K562 (cell line): ENCODE results near the gene TMEM131. TPM values are rescaled to one million over a fixed set of nuclear protein-coding genes. Genes with fewer than 3 reads are reported as not detected.

ENCODE experiments used
- ADNP ChIP-seq: fragments of 200-800 bp; sonication (Bioruptor generic); IDR thresholded peaks from 2 replicates; pipeline ENCODE4 v1.6.1; 2016; ENCODE audit warnings: missing genetic modification characterization, missing compliant biosample characterization
- CHD1 ChIP-seq: fragments of 200-600 bp; sonication (generic); IDR thresholded peaks from one replicate; pipeline ENCODE4 v1.6.1; 2012; ENCODE audit warnings: mild to moderate bottlenecking, moderate library complexity, low read length, inconsistent platforms
- EHMT2 ChIP-seq: fragments of 450-650 bp; IDR thresholded peaks from 2 replicates; pipeline ENCODE4 v1.6.1; 2018; ENCODE audit warnings: antibody characterized with exemption
- FOSL1 ChIP-seq: fragments of 200-800 bp; sonication (Bioruptor generic); conservative IDR thresholded peaks from 2 replicates; pipeline ENCODE4 v1.6.1; 2016; ENCODE audit warnings: missing genetic modification characterization, missing compliant biosample characterization
- FOXJ3 ChIP-seq: sonication (generic); formaldehyde crosslinking; IDR thresholded peaks from 2 replicates; pipeline ENCODE4 v1.4.0; 2020; ENCODE audit warnings: mild to moderate bottlenecking, missing genetic modification reagents
- L3MBTL2 ChIP-seq: fragments of 450-650 bp; IDR thresholded peaks from 2 replicates; pipeline ENCODE4 v1.6.1; 2016; ENCODE audit warnings: mild to moderate bottlenecking, moderate library complexity
- RBM17 ChIP-seq: fragments of 200-400 bp; formaldehyde crosslinking; IDR thresholded peaks from 2 replicates; pipeline ENCODE4 v1.6.1; 2017; ENCODE audit warnings: low read depth, mild to moderate bottlenecking, low read length, borderline replicate concordance
- SLC30A9 ChIP-seq: fragments of 250-450 bp; sonication (Bioruptor Pico); IDR thresholded peaks from 2 replicates; pipeline ENCODE4 v1.8.0; 2022; ENCODE audit warnings: mild to moderate bottlenecking, moderate library complexity
- SMARCA5 ChIP-seq: fragments of 450-650 bp; IDR thresholded peaks from 2 replicates; pipeline ENCODE4 v1.6.1; 2016
- SP2 ChIP-seq: IDR thresholded peaks from 2 replicates; pipeline ENCODE4 v1.6.1; 2011; ENCODE audit warnings: mild to moderate bottlenecking, low read depth, low read length, moderate library complexity; ENCODE audit not compliant: poor library complexity, severe bottlenecking; ENCODE audit errors: extremely low read depth
- TGIF2 ChIP-seq: sonication (generic); formaldehyde crosslinking; IDR thresholded peaks from 2 replicates; pipeline ENCODE4 v1.8.1; 2022; ENCODE audit warnings: mild to moderate bottlenecking, missing genetic modification reagents, moderate library complexity
- YY1 ChIP-seq, 3 experiments: IDR thresholded peaks; 2 replicates each; pipeline ENCODE4 v1.6.1; 2011; ENCODE audit warnings: low read length in 2 of 3, mild to moderate bottlenecking in 2 of 3, moderate library complexity in 2 of 3, borderline replicate concordance in 1 of 3, control low read depth in 1 of 3, low read depth in 1 of 3; ENCODE audit not compliant: insufficient read depth in 3 of 3, insufficient replicate concordance in 2 of 3, control insufficient read depth in 1 of 3, insufficient read length in 1 of 3; ENCODE audit errors: extremely low read depth in 1 of 3
- ZBTB17 ChIP-seq: fragments of 450-650 bp; formaldehyde crosslinking; IDR thresholded peaks from 2 replicates; pipeline ENCODE4 v1.4.0; 2020; ENCODE audit warnings: mild to moderate bottlenecking
- ZNF232 ChIP-seq: sonication (generic); formaldehyde crosslinking; IDR thresholded peaks from 2 replicates; pipeline ENCODE4 v1.8.0; 2022; ENCODE audit warnings: mild to moderate bottlenecking, missing genetic modification reagents
- ZNF398 ChIP-seq: fragments of 250-450 bp; sonication (Bioruptor Pico); IDR thresholded peaks from 2 replicates; pipeline ENCODE4 v1.8.0; 2021; ENCODE audit warnings: moderate library complexity, mild to moderate bottlenecking, inconsistent platforms
- polyA plus RNA-seq, 8 experiments: library from polyadenylated mRNA; depleted of rRNA in 4 of 8; stranded (reverse) in 5 of 8; unstranded in 3 of 8; fragments of >200 nt; fragmentation: Nextera tagmentation in 2 of 8; fragmentation: Illumina TruSeq in 1 of 8; extraction: Ambion mirVana in 2 of 8; extraction: Trizol in 1 of 8; gene quantifications; 2 replicates each; pipeline versions ENCODE4 v1.2.1 to v1.2.3, GENCODE V29; 2011 to 2014; ENCODE audit warnings: inconsistent platforms in 1 of 8, missing spikeins in 1 of 8
- total RNA-seq, 7 experiments: library from RNA; depleted of rRNA in 6 of 7; stranded (reverse); fragments of >200 nt in 6 of 7; fragmentation: Illumina TruSeq in 2 of 7; extraction: Trizol in 2 of 7; gene quantifications; 2 replicates each; pipeline versions ENCODE4 v1.2.1 to v1.2.3, GENCODE V29; 2011 to 2021; ENCODE audit warnings: low replicate concordance in 1 of 7
- TF ChIP-seq, protein P1 (sequence below): sonication (generic); formaldehyde crosslinking; IDR thresholded peaks from 2 replicates; pipeline ENCODE4 v1.8.1; 2023; ENCODE audit warnings: missing genetic modification reagents, mild to moderate bottlenecking, borderline replicate concordance
- TF ChIP-seq, protein P2 (sequence below): fragments of 450-650 bp; formaldehyde crosslinking; IDR thresholded peaks from 2 replicates; pipeline ENCODE4 v1.4.0; 2020; ENCODE audit warnings: mild to moderate bottlenecking, moderate library complexity

TMEM131 gene
- total and polyA plus RNA-seq, 9 of the 15 experiments (the other 6 are each of a cell fraction or from before 2014, with no cell fraction given) = 2.5 to 21.1 (median 12.4) TPM

DNA sequence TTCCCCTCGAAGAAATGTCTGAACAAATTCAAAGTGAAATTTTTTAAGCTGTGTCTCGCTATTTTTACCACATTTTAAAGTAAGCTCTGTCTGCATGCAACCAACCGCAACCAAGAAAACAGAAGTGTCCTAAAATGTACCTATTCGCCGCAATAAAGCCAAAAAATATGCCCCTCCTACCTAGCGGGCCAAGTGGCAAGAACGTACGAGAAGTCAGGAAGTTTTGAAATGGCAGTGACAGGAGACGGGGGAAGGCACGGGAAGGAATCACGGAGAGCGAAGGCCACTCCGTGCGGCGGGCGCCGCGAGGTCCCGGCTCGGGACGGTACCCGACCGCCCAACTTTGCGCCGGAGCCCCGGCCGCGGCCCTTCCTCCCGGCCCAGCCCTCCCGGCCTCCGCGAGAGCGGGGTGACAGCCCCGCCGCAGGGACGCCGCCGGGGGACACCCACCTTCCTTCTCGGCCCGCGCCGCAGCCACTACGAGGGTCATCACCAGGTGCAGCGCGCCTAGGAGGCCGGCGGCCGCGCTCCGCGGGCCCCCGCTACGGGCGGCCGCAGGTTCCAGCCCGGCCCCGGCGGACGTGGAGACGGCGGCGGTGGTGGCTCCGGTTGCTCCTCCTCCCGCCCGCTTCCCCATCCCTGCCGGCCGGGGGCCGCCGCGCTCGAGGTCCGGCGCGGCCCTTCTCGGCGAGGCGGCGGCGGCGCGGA lies 568 bp downstream of the TMEM131 start (continued):
- TF ChIP-seq FOXJ3 (no peak), YY1 (IDR thresholded peaks at IDR 0.05; ENCODE audit: borderline replicate concordance in 1 of 3, control insufficient read depth in 1 of 3, extremely low read depth in 1 of 3, insufficient read depth in 3 of 3, insufficient read length in 1 of 3, insufficient replicate concordance in 2 of 3, low read depth in 1 of 3, low read length in 2 of 3) (no peak), ZBTB17 (no peak), FOSL1 (tag) (no peak), SLC30A9 (CRISPR knock-in tag) (no peak), ZNF398 (CRISPR knock-in tag) (no peak), SP2 (no peak), L3MBTL2 (no peak), CHD1 (peak; percentile 98), RBM17 (no peak), TGIF2 (CRISPR knock-in tag) (0 out of 2 replicates have a peak, but pooled peaks have one; percentile 50), EHMT2 (no peak), ADNP (tag) (no peak), ZNF232 (CRISPR knock-in tag) (no peak), SMARCA5 (no peak)
- TF ChIP-seq, protein P1, sequence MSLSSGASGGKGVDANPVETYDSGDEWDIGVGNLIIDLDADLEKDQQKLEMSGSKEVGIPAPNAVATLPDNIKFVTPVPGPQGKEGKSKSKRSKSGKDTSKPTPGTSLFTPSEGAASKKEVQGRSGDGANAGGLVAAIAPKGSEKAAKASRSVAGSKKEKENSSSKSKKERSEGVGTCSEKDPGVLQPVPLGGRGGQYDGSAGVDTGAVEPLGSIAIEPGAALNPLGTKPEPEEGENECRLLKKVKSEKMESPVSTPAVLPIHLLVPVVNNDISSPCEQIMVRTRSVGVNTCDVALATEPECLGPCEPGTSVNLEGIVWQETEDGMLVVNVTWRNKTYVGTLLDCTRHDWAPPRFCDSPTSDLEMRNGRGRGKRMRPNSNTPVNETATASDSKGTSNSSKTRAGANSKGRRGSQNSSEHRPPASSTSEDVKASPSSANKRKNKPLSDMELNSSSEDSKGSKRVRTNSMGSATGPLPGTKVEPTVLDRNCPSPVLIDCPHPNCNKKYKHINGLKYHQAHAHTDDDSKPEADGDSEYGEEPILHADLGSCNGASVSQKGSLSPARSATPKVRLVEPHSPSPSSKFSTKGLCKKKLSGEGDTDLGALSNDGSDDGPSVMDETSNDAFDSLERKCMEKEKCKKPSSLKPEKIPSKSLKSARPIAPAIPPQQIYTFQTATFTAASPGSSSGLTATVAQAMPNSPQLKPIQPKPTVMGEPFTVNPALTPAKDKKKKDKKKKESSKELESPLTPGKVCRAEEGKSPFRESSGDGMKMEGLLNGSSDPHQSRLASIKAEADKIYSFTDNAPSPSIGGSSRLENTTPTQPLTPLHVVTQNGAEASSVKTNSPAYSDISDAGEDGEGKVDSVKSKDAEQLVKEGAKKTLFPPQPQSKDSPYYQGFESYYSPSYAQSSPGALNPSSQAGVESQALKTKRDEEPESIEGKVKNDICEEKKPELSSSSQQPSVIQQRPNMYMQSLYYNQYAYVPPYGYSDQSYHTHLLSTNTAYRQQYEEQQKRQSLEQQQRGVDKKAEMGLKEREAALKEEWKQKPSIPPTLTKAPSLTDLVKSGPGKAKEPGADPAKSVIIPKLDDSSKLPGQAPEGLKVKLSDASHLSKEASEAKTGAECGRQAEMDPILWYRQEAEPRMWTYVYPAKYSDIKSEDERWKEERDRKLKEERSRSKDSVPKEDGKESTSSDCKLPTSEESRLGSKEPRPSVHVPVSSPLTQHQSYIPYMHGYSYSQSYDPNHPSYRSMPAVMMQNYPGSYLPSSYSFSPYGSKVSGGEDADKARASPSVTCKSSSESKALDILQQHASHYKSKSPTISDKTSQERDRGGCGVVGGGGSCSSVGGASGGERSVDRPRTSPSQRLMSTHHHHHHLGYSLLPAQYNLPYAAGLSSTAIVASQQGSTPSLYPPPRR (CRISPR knock-in tag) = no peak
- TF ChIP-seq, protein P2, sequence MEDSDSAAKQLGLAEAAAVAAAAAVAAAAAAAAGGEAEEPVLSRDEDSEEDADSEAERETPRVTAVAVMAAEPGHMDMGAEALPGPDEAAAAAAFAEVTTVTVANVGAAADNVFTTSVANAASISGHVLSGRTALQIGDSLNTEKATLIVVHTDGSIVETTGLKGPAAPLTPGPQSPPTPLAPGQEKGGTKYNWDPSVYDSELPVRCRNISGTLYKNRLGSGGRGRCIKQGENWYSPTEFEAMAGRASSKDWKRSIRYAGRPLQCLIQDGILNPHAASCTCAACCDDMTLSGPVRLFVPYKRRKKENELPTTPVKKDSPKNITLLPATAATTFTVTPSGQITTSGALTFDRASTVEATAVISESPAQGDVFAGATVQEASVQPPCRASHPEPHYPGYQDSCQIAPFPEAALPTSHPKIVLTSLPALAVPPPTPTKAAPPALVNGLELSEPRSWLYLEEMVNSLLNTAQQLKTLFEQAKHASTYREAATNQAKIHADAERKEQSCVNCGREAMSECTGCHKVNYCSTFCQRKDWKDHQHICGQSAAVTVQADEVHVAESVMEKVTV (CRISPR knock-in tag) = no peak
